Neural progenitor cell (in vitro differentiated cells): Measurements from ENCODE around the gene A1CF.

ENCODE experiments used
- EZH2 ChIP-seq: fragments of 200-600 bp; sonication (generic); IDR thresholded peaks from 2 replicates; pipeline ENCODE4 v1.6.1; 2017; ENCODE audit warnings: antibody characterized with exemption, mild to moderate bottlenecking, moderate library complexity
- TF ChIP-seq, protein P1 (sequence below): fragments of 200-600 bp; sonication (generic); IDR thresholded peaks from 2 replicates; pipeline ENCODE4 v1.5.1; 2017; ENCODE audit warnings: antibody characterized with exemption, mild to moderate bottlenecking

DNA sequence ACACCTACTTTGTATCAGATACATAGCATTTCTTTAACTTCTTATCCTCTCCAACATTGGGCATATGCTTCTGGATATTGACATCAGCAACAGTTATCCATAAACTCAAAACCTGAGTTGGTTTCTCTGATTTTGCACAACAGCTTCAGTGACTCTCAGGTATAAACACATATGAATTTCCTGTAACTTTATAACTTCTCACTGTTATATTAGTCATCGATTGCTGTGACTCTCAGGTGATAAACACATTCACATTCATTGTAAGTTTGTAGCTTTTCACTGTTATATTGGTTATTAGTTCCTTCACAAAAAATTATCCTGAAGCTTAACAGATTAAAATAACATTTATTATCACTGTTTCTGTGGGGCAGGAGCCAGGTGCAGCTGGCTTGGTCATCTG is 88.7 kb downstream of the A1CF start:
- no peak for TF ChIP-seq EZH2
- TF ChIP-seq, protein P1, sequence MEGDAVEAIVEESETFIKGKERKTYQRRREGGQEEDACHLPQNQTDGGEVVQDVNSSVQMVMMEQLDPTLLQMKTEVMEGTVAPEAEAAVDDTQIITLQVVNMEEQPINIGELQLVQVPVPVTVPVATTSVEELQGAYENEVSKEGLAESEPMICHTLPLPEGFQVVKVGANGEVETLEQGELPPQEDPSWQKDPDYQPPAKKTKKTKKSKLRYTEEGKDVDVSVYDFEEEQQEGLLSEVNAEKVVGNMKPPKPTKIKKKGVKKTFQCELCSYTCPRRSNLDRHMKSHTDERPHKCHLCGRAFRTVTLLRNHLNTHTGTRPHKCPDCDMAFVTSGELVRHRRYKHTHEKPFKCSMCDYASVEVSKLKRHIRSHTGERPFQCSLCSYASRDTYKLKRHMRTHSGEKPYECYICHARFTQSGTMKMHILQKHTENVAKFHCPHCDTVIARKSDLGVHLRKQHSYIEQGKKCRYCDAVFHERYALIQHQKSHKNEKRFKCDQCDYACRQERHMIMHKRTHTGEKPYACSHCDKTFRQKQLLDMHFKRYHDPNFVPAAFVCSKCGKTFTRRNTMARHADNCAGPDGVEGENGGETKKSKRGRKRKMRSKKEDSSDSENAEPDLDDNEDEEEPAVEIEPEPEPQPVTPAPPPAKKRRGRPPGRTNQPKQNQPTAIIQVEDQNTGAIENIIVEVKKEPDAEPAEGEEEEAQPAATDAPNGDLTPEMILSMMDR, result no peak
